Muscle of arm (tissue), 12 donors: Measurements from ENCODE around the gene ACKR1. TPM values are rescaled to one million over a fixed set of nuclear protein-coding genes. Genes with fewer than 3 reads are reported as not detected.

Experiments
- DNase-seq: peaks from one replicate; pipeline ENCODE4 v3.0.0-alpha.2; 2013
- polyA plus RNA-seq, 12 donors: library from polyadenylated mRNA; unstranded; fragments of 120-200 nt; gene quantifications; one replicate each; pipeline ENCODE4 v1.2.1, GENCODE V29; 2013; ENCODE audit not compliant: insufficient read length in 12 of 12

ACKR1 gene
- polyA plus RNA-seq, 12 donors, result 0.80 to 4.2 (median 2.0) TPM; not detected in 2

DNA sequence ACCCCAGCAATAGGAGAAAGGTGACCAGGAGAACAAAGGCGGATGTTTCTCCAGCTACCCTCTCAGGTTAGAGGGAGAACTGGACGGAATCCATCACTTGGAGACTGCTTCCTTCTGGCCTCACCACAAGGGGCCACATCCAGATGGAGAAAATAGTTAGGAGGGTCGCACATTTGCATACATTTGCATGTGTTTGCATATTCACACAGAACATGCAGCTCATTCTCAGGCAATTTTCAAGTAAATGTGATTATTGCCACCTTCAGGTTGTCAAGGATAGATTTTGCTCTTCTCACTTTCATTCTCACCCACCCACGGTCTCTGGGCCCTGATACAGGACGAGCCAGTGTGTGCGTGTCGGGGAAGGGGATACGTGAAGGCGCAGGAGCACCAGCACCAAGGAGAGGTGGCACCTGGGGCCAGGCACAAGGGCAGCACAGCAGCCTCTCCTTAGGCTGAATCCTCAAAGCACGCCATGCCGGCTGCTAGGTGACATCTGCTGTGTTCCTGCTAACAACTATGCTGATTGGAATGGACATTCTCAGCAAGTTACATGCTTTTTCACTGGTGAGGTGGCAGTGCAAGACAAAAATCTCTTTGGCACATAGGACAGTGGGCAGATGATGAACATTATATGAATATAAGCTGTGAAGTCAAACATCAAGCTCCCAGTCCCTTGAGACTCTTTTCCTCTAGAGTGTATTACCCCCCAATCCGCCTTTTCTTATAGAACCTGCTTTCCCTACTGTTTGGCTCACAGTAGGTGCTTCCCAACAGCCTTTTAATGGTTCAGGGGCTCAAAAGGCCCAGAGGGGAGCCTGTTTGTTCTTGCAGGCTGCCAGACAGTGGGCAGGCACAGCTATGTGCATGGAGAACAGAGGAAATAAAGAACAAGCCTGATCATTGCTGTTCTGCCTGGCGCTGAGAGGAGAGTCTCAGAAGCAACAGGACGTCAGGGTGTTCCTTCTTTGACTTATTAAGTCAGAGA lies 14.3 kb downstream of the ACKR1 start:
- no peak for DNase-seq

- no peak for DNase-seq
Measured at GRCh38 chr1:159222075-159222865, 17.6 kb downstream of the ACKR1 start.

- no peak for DNase-seq
Measured at GRCh38 chr1:159223004-159223403, 18.3 kb downstream of the ACKR1 start.

- no peak for DNase-seq
Measured at GRCh38 chr1:159228554-159228953, 23.9 kb downstream of the ACKR1 start.

DNA sequence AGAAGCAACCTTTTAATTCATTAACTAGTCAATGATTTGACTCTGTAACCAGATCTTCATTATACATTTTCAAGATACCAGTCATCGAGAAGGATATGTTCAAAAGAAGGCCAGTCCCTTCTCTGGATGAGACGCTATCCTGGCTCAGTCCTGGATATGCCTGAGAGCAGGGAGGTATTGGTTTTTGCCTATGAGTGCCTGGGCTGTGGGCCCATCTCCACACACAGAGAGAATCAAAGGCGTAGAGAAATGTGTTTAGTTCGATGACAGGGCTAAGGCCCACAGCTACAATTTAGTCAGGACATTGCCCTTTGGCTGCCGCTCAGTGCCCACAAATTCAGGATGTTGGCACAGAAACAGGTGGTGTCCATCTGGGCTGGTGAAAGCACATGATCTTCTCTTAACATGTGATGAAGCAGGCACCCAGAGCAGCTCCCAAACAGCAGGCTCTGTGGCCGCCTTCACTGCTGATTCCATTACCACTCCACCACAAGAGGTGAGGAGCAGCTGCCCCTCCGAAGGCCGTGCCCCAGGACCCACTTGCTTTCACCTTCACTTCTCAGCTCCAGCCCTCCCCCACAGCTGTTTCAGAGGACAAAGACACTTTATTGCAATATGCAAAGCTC lies 24.7 kb downstream of the ACKR1 start:
- no peak for DNase-seq

- DNase-seq, result no peak
Measured at GRCh38 chr1:159229896-159230295, 25.2 kb downstream of the ACKR1 start.

GRCh38 chr1:159239551-159240220 lies 35.0 kb downstream of the ACKR1 start:
- no peak for DNase-seq

- DNase-seq, result no peak
Measured at GRCh38 chr1:159247266-159247665, 42.6 kb downstream of the ACKR1 start.

DNA sequence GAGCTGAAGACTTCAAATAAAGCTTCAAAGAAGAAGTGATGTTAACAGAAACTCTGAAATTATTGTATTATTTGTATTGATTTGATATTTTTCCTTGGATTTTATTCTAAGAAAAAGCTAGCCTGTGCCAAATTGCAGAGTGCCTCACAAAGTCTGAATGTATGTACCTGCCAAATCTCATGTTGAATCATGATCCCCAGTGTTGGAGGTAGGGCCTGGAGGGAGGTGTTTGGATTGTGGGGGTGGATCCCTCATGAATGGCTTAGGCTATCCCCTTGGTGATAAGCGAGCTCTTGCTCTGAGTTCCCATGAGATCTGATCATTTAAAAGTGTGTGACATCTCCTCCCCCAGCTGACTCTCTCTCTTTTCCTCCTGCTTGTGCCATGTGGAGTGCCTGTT lies 43.6 kb downstream of the ACKR1 start:
- DNase-seq, result no peak

DNA sequence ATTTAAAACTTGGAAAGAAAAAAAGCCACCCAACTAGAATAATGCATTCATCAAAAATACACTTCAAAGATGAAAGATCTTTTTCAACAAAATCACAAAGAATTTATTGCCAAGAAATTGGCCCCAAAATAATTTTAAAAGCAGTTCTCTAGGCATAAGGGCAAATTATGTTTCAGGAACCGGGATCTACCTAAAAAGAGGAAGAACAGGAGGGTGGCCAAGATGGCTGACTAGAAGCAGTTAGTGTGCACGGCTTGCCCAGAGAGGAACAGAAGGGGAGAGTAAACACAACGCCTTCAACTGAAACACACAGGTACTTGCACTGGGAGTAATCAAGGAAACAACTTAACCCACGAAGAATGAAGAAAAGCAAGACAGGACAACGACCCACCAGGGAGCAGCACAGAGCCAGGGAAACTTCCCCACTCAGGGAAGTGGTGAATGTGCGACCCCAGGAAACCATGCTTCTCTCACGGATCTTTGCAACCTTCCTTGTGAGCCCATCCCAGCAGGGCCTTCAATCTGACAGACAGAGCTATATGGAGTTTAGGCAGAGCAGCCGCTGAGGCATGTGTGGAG lies 46.1 kb downstream of the ACKR1 start:
- no peak for DNase-seq

Other genes starting within 250 kb of the ACKR1 start
- gene IFI16, start 195.0 kb upstream of the ACKR1 start, polyA plus RNA-seq, result 10 to 100 TPM in 11 of 12 donors, not detected in 1; 27.7 to 92.0 (median 38.0) TPM
- gene AIM2, start 128.1 kb upstream of the ACKR1 start, polyA plus RNA-seq, result under 1 TPM in 7 of 12 donors, not detected in 5; 0.16 to 0.61 (median 0.32) TPM
- gene CADM3, start 33.3 kb upstream of the ACKR1 start, polyA plus RNA-seq, result 1 to 10 TPM in 3 of 12 donors, under 1 TPM in 8, not detected in 1; 0.27 to 7.7 (median 0.68) TPM
- 1 to 10 TPM in 2 of 12 donors, under 1 TPM in 7, not detected in 3; 0.20 to 3.1 (median 0.50) TPM for gene FCER1A, start 97.5 kb downstream of the ACKR1 start, polyA plus RNA-seq
- gene OR10J4, start 227.3 kb downstream of the ACKR1 start, polyA plus RNA-seq, result not detected
- gene OR10J1, start 234.8 kb downstream of the ACKR1 start, polyA plus RNA-seq, result under 1 TPM in 1 of 12 donors, not detected in 11; 0.08 TPM